Endothelial cell of umbilical vein (primary cell): Measurements from ENCODE around the gene NXT1. TPM values are rescaled to one million over a fixed set of nuclear protein-coding genes. Genes with fewer than 3 reads are reported as not detected.

Source experiments
- BruUV-seq: library from RNA; stranded (reverse); fragments of 400-500 nt; replicated peaks from 2 replicates; lab custom pipeline; 2021; lab: Mats Ljungman, UMichigan
- CTCF ChIA-PET: fragments of 300-600, 350-600 bp; sonication (Branson Sonifier 250); formaldehyde crosslinking; loops from one replicate; lab custom pipeline; 2021; ENCODE audit warnings: antibody characterized with exemption, inconsistent platforms; lab: Charles Lee
- POLR2A ChIA-PET: fragments of 300-600, 350-600 bp; sonication (Branson Sonifier 250); formaldehyde crosslinking; loops from one replicate; lab custom pipeline; 2021; ENCODE audit warnings: antibody characterized with exemption, inconsistent platforms; lab: Charles Lee
- DNase-seq: peaks from one replicate; pipeline ENCODE4 v3.0.0-alpha.2; 2011; ENCODE audit warnings: low read depth, low spot score
- FAIRE-seq: peaks from 2 replicates; lab custom pipeline; 2011; peaks lifted over from hg19 to GRCh38; lab: Jason Lieb, UNC
- H2AFZ ChIP-seq: 2 replicates; pipeline ENCODE4 v1.6.0; 2012; ENCODE audit warnings: low read depth, low read length, control low read depth, inconsistent platforms
- H3K27ac ChIP-seq: 2 replicates; pipeline ENCODE4 v1.5.1; 2011; ENCODE audit warnings: low read depth, mild to moderate bottlenecking, control low read depth, low read length, moderate library complexity; ENCODE audit not compliant: insufficient read depth
- H3K27me3 ChIP-seq, 2 experiments: 2 replicates each; pipeline versions ENCODE4 v1.6.0 to v1.6.1; 2011; ENCODE audit warnings: low read length in 2 of 2, mixed read lengths in 1 of 2; ENCODE audit not compliant: control insufficient read depth in 2 of 2, insufficient read depth in 2 of 2
- H3K36me3 ChIP-seq, 2 experiments: 2 replicates in 1 of 2; 3 replicates in 1 of 2; pipeline ENCODE4 v1.5.1; 2011; ENCODE audit warnings: low read length in 2 of 2, mild to moderate bottlenecking in 1 of 2, moderate library complexity in 1 of 2; ENCODE audit not compliant: control insufficient read depth in 2 of 2, insufficient read depth in 2 of 2; ENCODE audit errors: extremely low read depth in 1 of 2
- H3K4me1 ChIP-seq: 3 replicates; pipeline ENCODE4 v1.5.1; 2011; ENCODE audit warnings: mild to moderate bottlenecking, low read length; ENCODE audit not compliant: control insufficient read depth, insufficient read depth; ENCODE audit errors: extremely low read depth
- H3K4me2 ChIP-seq: 2 replicates; pipeline ENCODE4 v1.6.1; 2011; ENCODE audit warnings: low read length, control low read depth, mixed read lengths; ENCODE audit not compliant: insufficient read depth
- H3K4me3 ChIP-seq, 3 experiments: fragments of 200-600 bp in 1 of 3; sonication (generic), shearing (Covaris generic) in 1 of 3; replicated peaks in 1 of 3; 2 replicates each; pipeline ENCODE4 v1.5.1; 2011 to 2016; ENCODE audit warnings: control low read depth in 3 of 3, low read length in 3 of 3, mild to moderate bottlenecking in 2 of 3, inconsistent platforms in 1 of 3, low read depth in 1 of 3, moderate library complexity in 1 of 3; ENCODE audit not compliant: insufficient read depth in 1 of 3
- H3K79me2 ChIP-seq: 2 replicates; pipeline ENCODE4 v1.6.0; 2012; ENCODE audit warnings: low read length, inconsistent platforms; ENCODE audit not compliant: control insufficient read depth, insufficient read depth
- H3K9ac ChIP-seq: replicated peaks from 2 replicates; pipeline ENCODE3; 2011; ENCODE audit warnings: low read length, control low read depth; ENCODE audit not compliant: insufficient read depth; ENCODE audit errors: extremely low read depth
- H3K9me1 ChIP-seq: replicated peaks from 3 replicates; pipeline ENCODE4 v1.6.0; 2011; ENCODE audit warnings: mild to moderate bottlenecking, low read length; ENCODE audit not compliant: control insufficient read depth, insufficient read depth; ENCODE audit errors: extremely low read depth
- H3K9me3 ChIP-seq: replicated peaks from 2 replicates; pipeline ENCODE4 v1.5.1; 2012; ENCODE audit warnings: low read length, inconsistent platforms; ENCODE audit not compliant: control insufficient read depth, insufficient read depth
- H4K20me1 ChIP-seq: replicated peaks from 2 replicates; pipeline ENCODE3; 2011; ENCODE audit warnings: mild to moderate bottlenecking, low read length; ENCODE audit not compliant: control insufficient read depth, insufficient read depth; ENCODE audit errors: extremely low read depth
- CTCF ChIP-seq, 2 donors: IDR thresholded peaks; 1 replicate in 1 of 2; 2 replicates in 1 of 2; pipeline ENCODE4 v1.5.1; 2011; ENCODE audit warnings: low read length in 2 of 2, mild to moderate bottlenecking in 2 of 2, moderate library complexity in 2 of 2, control low read depth in 1 of 2, inconsistent platforms in 1 of 2, low read depth in 1 of 2; ENCODE audit not compliant: insufficient read depth in 1 of 2; ENCODE audit errors: extremely low read depth in 1 of 2
- EZH2 ChIP-seq: IDR thresholded peaks from 2 replicates; pipeline ENCODE4 v1.6.1; 2012; ENCODE audit warnings: borderline replicate concordance, low read depth, mild to moderate bottlenecking, moderate library complexity, low read length, inconsistent platforms; ENCODE audit not compliant: severe bottlenecking
- FOS ChIP-seq: IDR thresholded peaks from 2 replicates; pipeline ENCODE4 v1.6.1; 2011; ENCODE audit warnings: mild to moderate bottlenecking, low read length, moderate library complexity, borderline replicate concordance; ENCODE audit not compliant: insufficient read depth
- GATA2 ChIP-seq: IDR thresholded peaks from 2 replicates; pipeline ENCODE4 v1.7.0; 2011; ENCODE audit warnings: low read depth, mild to moderate bottlenecking, moderate library complexity, mixed read lengths, low read length; ENCODE audit not compliant: insufficient read length, insufficient read depth
- JUN ChIP-seq: IDR thresholded peaks from 2 replicates; pipeline ENCODE4 v1.6.1; 2011; ENCODE audit warnings: borderline replicate concordance, low read depth; ENCODE audit not compliant: insufficient read length, insufficient read depth
- MAX ChIP-seq: IDR thresholded peaks from 2 replicates; pipeline ENCODE4 v1.6.1; 2011; ENCODE audit not compliant: insufficient read depth, insufficient read length
- MYC ChIP-seq: IDR thresholded peaks from one replicate; pipeline ENCODE4 v1.6.1; 2011; ENCODE audit warnings: mild to moderate bottlenecking, low read depth, low read length
- POLR2A ChIP-seq: IDR thresholded peaks from 2 replicates; pipeline ENCODE4 v1.6.1; 2012; ENCODE audit warnings: low read depth, mild to moderate bottlenecking, control low read depth, low read length
- POLR2AphosphoS5 ChIP-seq: IDR thresholded peaks from 2 replicates; pipeline ENCODE4 v1.6.1; 2012; ENCODE audit warnings: low read depth, mild to moderate bottlenecking, control low read depth, low read length, moderate library complexity; ENCODE audit not compliant: insufficient read depth
- dilution Hi-C: fragments of 300-500 bp; cut with MboI; formaldehyde crosslinking; loops from one replicate; pipeline ENCODE4 v1.15.0; 2019; ENCODE audit warnings: low sequenced_read_pairs; ENCODE audit not compliant: extremely low pct_ligation_motif_present
- intact Hi-C: fragments of 100-400 bp; cut with micrococcal nuclease; formaldehyde crosslinking; loops from one replicate; pipeline ENCODE4 v1.10.0; 2022
- polyA plus RNA-seq, 4 experiments: library from polyadenylated mRNA; depleted of rRNA in 3 of 4; stranded (reverse) in 3 of 4; unstranded in 1 of 4; fragments of >200 nt; gene quantifications; 2 replicates each; pipeline versions ENCODE4 v1.2.1 to v1.2.3, GENCODE V29; 2011 to 2012; ENCODE audit warnings: missing spikeins in 1 of 4
- total RNA-seq: library from RNA; stranded (reverse); gene quantifications from 2 replicates; pipeline ENCODE4 v1.2.3, GENCODE V29; 2021

The NXT1 gene
- total and polyA plus RNA-seq, 2 donors (not counting 3 experiments of a cell fraction or from before 2014, with no cell fraction given) = 27.1 to 39.2 TPM

DNA sequence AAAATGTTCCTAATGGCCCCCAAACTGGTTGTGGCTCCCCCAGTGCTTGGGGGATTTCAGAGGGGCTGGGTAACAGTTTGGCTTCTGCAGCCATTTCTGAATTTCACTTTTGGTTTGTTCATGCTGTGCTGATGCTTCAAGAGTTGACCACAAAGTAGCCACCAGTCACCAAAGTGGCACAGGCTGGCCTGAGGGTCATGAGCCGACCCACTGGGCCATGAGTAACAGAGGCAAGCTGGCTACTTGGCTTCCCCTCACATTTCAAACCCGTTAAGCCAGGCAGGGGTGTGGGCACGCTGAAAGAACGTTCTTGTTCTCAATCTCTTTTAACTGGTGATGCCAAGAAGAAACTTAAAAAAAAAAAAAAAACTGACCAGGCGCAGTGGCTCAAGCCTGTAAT, 15.1 kb upstream of the NXT1 start:
- Histone ChIP-seq H3K4me1 (peaks cover 9% of the 10 kb centered on the region), H2AFZ (no peak overlapping the region), H3K27me3 (no peaks in the 10 kb centered on the region), H3K9ac (no peak overlapping the region), H3K4me3 (no peak overlapping the region), H3K9me1 (no peaks in the 10 kb centered on the region), H3K9me3 (no peaks in the 10 kb centered on the region), H3K36me3 (no peaks in the 10 kb centered on the region), H3K4me2 (no peak overlapping the region), H4K20me1 (no peaks in the 10 kb centered on the region), H3K79me2 (no peaks in the 10 kb centered on the region), H3K27ac (no peak overlapping the region)
- TF ChIP-seq JUN (no peak), GATA2 (no peak), MYC (no peak), MAX (no peak), FOS (no peak), CTCF (IDR thresholded peaks at IDR 0.05; ENCODE audit: extremely low read depth in 1 of 2, insufficient read depth in 1 of 2, low read depth in 1 of 2, low read length in 2 of 2) (no peak), POLR2A (no peak), POLR2AphosphoS5 (no peak), EZH2 (no peak)
- BruUV-seq = no TSS peak
- CTCF ChIA-PET = interaction anchor here (1.0 kb wide), 1 partner anchor 284 kb away, joined by 3 read pairs; no protein-coding TSS in a partner anchor
- no peak for FAIRE-seq
- no peak for DNase-seq
- dilution Hi-C loops (no loop called here), intact Hi-C loops (no loop called here)
- POLR2A ChIA-PET = no interaction called here
